Head of caudate nucleus (tissue), 42 donors: ENCODE results near the gene CST4.
"Not testable (repeated sequence)": the region's sequence is repeated elsewhere in the genome, so short reads cannot be mapped to it uniquely, and the experiment has no call there.

ENCODE experiments used
- DNase-seq, 42 donors: peaks; one replicate each; pipeline versions ENCODE4 v3.0.0 to v3.0.0-alpha.2; 2020 to 2021; ENCODE audit warnings: mixed read lengths in 7 of 42
- intact Hi-C: fragments of 100-400 bp; cut with DNase I; formaldehyde crosslinking; loops from one replicate; pipeline ENCODE4 v1.15.0; 2022

Gene CST4

DNA sequence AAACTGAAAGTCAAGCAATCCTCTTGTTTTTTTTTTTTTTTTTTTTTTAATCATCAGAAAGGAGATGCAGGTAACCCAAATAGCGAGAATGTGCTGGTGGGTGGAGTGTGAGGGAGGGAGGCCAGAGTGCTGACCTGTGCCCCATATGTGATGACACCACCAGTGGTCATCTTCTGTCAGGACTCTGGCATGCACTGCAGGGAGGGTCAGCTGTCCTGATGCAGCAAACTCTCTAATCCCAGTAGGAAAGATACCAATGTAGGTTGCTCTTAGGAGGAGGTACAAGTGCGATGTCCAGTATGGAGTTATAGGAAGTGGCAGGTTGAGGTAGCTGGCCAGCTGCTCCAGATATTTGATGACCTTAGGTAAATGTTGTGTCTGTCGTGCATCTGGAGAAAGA is 2.8 kb upstream of the CST4 start:
- no peak for DNase-seq
- intact Hi-C loops: no loop called here

DNA sequence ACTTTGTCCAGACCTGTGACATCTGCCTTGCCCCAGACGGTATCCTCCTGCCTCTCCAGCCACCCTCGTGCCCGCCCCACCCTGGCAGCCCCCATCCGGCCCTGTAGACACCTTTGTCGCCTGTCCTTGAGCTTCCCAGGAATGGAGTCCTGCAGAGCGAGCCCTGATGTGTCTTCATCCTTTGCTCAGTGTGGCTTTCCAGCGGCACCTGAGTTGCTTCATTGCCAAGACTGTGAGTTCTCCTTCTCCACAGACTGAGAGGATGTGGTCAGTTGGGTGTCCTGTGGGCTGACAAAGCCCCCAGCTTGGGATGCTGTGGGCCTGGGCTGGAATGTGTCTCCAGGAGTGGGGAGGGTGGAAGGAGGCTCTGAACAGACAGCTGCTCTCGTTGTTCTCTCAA is 1.7 kb upstream of the CST4 start:
- no peak for DNase-seq
- intact Hi-C loops: no loop called here

DNA sequence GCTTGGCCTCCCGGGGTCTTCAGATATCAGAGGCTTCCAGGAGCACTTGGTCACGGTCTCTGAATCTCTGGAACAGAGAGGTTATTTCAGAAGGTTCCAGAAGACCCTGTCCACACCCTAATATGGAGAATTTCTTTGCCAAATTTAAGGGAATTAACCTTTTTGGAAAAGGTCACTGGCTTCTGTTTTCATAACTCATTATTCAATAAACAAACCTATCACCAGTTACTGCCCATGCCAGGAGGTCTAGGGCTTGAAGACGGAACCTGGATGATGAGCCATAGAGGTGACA is 507 bp upstream of the CST4 start:
- intact Hi-C loops: no loop called here
- no peak for DNase-seq

DNA sequence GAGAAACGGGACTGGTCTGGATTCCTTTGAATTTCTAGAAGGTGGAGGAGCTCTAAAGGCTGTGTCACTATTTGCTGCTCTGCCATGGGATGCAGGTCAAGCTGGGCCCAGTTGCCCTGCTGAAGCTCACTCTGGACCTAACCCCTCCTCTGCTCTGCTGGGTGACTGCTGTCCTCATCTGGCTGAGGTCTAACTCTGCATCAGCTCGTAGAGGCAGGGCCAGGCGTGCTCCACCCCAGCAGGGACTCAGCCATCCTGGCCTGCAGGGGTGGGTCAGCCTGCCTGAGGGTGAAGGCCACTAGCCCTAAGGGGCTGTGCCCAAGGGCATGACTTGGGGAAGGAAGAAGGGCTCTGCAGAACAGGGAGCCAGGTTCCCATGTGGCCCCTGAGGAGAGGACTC is 852 bp downstream of the CST4 start:
- intact Hi-C loops: no loop called here
- no peak for DNase-seq

DNA sequence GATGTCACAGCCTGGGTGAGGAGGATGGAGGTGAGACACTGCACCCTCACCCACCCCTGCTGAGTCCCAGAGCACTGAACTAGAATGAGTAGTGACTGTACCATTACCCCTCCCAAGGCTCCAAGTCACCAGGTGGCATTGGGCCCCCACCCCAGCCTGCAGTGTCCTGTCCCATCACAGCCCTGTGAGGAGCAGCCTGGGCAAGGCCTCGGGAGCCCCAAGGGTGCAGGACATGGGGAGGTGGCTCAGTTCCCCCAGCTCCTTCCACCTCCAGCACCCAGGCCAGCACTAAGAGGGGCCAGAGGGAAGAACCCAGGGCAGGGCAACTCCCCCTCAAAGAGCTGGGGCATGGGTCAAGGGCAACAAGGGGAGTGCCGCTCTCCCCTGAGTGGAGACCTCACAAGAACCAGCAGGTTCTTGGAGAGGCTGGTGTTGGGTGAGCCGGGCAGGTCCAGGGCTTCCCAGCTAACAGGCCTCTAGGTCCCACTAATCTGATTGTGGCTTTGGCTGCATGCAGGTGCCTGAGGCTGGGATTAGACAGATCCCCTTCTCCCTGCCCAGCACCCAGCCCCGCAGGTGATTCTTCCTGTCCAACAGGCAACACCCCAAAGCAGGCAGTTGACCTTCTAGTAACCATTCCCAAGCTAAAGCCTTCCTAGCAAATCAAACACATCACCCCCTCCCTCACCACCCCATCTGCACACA is 2.6 kb downstream of the CST4 start:
- no peak for DNase-seq
- intact Hi-C loops: no loop called here

DNA sequence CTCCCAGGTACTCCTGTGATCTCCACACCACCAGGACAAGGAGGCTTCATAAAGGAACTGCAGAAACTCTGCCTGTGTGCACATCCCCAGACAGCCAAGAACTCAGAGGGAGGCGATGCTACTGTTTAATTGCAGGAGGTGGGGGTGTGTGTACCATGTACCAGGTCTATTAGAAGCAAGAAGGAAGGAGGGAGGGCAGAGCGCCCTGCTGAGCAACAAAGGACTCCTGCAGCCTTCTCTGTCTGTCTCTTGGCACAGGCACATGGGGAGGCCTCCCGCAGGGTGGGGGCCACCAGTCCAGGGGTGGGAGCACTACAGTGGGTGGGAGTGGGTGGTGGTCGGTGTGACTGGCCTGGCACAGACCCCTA is 3.3 kb downstream of the CST4 start:
- intact Hi-C loops: not testable (repeated sequence)
- peak in 33 of 42 donors; percentile 14 to 88 (median 47) for DNase-seq

DNA sequence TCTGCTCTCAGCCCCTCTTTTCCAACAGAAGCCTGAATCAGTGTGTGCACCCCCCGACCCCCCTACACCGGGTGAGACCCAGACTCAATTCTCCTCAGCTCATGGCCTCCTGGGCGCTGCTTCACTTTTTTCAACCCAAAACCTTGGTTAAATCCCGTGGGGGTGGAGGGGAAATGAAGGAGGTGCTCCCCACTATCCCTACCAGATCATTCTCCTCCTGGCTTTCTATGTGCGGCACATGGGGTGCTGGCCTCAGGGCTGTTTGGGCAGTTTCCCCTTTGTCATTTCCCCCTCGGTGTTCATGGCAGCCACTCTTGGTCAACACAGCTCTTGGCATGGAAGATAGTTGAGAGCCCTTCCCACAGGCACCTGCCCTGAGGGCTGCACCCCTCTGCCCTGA is 4.6 kb downstream of the CST4 start:
- intact Hi-C loops: no loop called here
- DNase-seq: no peak

DNA sequence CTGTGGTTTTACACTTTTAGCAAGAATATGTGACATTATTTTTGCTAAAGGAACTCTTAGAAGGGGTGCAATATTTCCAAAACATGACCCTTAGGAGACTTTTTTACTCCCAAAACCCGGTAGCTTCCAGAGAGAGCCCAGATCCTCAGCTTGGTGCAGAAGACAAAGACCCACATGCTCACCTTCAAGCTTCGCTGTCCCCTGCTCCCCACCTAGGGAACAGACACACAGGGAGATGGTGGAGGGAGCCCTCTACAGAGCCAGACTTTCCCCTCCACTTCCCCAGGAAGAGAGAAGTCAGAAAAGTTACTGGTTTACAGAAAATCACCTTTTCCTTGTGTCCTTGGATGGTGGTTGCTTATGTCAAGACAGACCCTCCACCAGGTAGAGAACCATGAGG is 5.0 kb downstream of the CST4 start:
- intact Hi-C loops: no loop called here

DNA sequence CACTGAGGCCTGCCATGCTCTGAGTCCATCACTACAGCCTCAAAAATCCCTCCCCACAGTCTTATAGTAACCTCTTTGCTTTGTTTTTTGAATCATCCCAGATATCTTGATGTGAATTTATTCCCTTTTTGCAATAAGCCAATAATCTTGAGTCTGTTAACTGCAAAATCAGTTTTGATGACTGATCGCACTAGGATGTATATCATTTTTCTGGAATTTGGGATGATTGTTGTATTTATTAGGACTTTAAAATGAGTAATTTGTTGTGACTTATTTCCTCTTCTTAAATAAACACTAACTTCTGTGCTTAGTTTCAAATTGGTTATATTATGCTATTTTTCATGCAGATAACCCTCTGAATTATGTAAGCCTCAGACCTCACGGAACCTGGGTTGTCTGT is 5.6 kb downstream of the CST4 start:
- intact Hi-C loops: no loop called here
- no peak for DNase-seq

More for the DNA sequence above, 5.0 kb downstream of the CST4 start:
- no peak for DNase-seq

DNA sequence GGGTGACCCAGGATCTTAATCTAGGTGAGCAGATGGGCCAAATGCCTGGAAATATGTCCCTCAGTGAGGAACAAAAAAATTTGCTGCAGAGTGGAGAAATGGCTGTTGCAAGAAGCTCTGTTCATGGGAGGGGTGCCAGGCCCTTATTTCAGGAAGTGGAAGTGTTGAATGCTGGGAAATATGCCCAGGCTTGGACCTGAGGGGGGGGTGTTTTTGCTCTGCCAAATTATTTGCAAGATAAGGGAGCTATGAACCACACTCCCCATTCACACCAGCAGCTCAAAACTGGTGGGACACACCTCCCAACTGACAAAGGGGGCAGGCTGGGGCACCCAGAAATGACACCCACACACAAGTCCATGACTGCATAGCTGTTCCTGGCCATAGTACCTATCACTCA is 8.7 kb downstream of the CST4 start:
- intact Hi-C loops: no loop called here
- DNase-seq: peak in 1 of 42 donors; percentile 55

DNA sequence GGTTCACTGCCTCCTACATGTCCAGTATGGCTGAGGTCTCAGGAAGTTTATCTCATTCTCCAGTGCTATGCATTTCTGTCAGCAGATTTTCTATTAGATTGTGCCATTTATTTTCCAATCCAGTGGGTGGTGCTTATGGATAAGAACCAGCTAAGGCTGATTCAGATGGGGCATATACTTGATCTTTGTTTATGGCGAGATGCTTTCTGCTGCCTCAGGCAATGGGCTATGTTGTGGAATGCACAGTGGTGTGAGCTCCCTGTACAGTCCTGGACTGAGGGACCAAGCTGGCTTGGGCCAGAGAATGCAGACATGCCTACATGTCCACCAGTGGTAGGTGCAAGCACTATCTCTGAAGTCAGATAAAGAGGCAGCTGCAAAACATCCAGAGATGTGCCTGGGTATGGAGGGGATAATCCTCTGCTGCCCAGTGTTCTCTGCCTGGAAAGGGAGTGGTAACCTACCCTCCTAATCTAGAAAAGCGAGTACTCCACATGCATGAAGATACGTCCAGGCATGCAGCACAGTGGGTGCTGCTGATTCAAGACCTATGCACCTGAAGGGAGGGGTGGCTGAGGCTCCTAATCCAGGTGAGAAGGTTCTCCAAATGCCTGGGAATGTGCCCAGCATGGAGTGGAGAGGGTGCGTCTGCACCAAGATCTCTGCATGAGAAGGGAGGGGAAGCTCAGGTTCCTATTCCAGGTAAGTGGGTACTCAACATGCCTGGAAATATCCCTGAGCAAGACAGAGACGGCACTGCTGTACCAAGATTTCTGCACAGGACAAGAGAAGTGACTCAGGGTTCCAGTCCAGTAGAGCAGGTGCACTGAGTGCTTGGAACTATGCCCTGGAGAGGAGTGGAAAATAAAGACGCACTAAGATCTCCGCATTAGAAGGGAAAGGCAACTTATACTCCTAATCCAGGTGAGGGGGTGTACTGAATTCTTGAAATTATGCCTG is 9.4 kb downstream of the CST4 start:
- intact Hi-C loops: no loop called here
- DNase-seq: no peak

DNA sequence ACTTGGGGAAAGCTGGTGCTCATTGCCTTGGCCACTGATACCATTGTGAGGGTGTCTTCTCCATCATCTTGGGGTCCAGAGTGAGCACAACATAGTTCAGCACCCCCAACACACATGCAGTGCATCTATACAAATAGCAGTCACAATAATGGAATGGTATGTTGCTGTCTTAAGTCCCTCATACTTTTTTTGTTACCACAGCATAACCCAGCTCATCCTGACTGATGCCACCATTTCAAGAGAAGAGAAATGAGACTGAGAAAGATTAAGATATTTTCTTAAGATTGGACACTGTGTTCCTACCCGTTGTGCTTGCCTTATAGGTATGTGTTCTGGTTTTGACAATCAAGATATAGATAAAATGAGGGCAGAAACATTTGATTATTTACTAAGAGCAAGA is 15.6 kb downstream of the CST4 start:
- DNase-seq: no peak
- intact Hi-C loops: no loop called here

DNA sequence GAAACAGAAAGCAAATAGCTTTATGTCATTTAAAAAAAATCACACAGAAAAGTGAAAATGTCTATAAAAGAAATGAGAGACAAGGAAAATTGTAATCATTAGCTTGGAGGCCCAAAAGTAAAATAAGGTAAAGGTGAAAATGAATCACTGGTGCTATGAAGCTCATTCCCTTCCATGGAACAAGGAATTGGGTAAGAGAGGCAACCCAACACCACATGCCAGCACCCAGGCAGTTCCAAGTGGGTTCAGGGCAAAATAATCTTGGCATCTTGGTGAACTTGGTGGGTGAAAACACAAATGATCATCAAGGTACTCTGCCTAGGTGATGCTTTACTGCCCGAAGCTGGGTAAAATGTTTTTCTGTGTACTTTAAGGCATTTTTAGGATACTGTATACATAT is 16.7 kb downstream of the CST4 start:
- intact Hi-C loops: no loop called here
- no peak for DNase-seq

DNA sequence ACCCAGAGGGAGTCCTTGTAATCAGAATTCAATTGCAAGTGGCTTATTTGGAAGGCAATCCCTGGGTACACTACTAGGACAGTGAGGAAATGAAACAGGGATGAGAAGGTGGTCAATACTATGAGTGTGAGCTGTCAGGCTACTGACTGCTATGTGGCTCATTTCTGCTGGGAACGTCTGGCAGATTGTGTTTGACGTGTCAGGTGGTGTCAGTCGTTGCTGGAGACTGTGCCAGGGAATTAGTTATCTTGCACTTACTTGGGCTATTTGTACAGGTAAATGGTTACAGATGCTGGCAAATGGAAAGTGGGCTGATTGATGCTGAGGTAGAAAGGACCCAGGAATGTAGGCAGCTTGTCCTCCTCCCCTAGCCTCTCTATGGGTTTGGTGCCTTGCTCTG is 17.4 kb downstream of the CST4 start:
- DNase-seq: peak in 1 of 42 donors; percentile 25
- intact Hi-C loops: no loop called here

DNA sequence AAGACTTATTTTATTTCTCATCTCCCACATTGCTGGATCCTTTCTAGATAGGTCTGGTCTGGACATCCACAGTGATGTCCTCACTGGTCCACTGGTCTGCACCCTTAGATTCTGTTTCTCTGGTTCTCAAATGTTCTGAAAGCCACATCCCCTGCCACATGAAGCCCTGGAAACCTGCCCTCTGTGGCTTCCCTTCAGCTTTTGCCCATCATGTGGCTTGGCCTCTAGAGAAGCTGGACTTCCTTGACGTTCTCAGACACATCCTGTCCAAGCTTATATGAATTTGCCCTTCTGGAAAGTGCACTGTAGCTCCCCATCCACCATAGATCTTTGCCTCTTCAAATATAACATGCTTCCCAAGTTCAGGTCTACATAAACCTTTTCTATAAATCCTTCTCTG is 18.5 kb downstream of the CST4 start:
- intact Hi-C loops: no loop called here
- DNase-seq: peak in 1 of 42 donors; percentile 16

DNA sequence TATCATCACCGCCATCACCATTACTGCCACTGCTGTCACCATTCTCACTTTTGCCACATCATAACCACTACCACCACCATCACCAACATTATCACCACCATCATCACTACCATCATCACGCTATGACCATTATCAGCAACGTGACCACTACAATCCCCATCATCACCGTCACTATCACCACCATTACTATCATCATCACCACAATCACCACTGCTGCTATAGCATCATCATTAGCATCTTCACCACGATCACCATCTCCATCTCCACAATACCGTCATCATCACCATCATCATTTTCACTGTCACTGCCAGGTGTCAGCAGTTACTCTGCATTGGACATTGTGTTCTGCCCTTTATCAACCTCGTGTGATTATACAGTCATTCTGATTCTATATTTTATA is 19.0 kb downstream of the CST4 start:
- DNase-seq: no peak
- intact Hi-C loops: no loop called here

DNA sequence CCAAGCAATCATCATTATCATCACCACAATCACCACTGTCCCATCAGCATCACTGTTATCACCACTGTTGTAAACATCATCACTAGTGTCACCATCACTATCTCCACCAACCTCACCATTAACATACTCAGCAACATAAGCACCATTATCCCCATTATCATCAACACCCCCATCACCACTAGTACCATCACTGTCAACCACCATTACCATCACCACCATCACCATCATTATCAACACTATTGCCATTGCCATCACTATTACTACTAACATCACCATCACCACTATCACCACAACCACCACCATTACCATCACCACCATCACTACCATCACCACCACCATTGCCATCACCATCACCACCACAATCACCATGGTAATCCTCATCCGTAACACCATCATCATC is 19.5 kb downstream of the CST4 start:
- intact Hi-C loops: no loop called here
- no peak for DNase-seq

DNA sequence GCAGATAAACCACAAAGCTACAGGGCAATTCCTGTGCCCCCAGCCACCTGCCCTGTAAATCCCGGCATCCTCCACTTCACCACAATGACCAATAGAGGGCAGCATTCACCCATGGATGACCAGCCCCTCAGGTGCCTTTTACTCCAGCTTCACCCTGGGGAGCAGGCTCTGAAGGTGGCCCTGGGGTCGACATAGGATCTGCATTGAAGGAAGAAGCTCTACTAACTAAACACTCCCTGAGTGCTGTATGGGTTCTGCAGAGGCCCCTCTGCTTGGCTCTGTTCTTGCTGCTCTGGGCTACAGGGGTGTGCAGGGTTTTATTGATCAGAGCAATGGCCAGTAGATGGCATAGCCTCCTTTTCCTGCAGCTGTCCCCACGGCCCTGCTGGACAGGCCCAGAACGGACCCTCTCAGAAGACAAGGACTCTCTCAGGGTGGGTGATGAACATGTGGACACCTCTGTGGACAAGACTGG is 20.3 kb downstream of the CST4 start:
- DNase-seq: peak in 39 of 42 donors; percentile 23 to 83 (median 61)
- intact Hi-C loops: no loop called here

DNA sequence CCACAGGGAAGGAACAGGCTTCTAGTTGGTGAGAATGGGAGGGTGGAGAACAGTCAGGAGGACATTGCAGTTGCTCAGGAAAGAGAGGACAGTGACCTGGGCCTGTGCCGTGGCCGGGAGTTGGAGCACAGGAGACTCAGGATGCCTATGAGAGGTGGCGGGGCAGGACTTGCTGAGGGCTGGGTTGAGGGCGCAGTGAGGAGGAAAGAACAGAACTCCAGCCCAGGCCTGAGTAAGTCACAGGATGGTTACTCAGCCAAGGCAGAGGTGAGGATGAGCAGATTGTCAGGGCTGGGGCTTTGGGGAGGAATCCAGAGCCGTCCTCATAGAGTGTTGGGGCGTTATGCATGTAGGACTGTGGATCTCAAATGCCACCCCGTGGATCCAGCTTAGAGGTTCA is 21.2 kb downstream of the CST4 start:
- peak in 1 of 42 donors; percentile 20 for DNase-seq
- intact Hi-C loops: no loop called here

DNA sequence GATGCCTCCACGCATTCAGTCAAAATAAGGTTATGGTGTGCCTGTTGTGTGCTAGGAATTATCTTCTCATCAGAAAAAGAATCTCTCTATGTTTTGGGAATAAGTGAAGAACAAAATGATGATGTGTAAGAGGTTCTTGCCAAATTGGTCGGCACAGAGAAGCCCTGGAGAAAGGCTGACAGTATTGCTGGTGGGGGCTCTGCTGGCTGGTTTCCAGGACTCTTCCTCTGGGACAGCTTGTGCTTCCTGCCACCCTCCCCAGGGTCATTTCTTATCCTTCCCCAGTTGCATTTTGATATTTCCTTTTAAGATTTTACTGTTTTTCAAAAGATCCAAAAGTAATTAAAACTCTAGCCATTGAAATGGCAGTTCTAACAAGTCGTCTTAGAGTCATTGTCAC is 22.1 kb downstream of the CST4 start:
- intact Hi-C loops: no loop called here
- DNase-seq: peak in 1 of 42 donors; percentile 24

DNA sequence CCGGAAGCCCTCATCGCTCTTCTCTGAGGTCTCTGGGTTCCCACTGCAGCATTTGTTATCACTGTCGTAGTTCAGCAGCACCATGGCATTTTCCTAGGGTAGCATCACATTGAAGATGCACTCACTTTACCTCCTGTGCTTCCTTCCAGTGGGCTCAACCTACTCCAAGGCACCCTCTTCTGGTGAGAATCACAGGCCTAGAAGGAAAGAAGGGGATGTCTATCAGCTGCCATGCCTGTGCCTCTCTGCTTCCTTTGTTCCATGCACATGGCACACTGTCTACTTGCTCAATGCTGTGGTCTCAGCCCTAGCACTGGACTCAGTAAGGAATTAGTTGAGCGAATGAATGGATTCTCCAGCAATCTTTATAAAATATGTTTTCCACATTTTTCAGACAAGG is 22.6 kb downstream of the CST4 start:
- peak in 1 of 42 donors; percentile 41 for DNase-seq
- intact Hi-C loops: no loop called here
